ENCODE results near the gene ASB18.

- TF ChIP-seq EZH2 (IDR thresholded peaks at IDR 0.05) = no peak
- no peak for TF ChIP-seq POLR2AphosphoS5 (IDR thresholded peaks at IDR 0.05; ENCODE audit: borderline replicate concordance, low read depth, low read length)
- no peak for TF ChIP-seq FOXP2 (optimal IDR thresholded peaks at IDR 0.05; ENCODE audit: control extremely low read depth, extremely low read length, insufficient read depth)
These were observed 45.4 kb upstream of the ASB18 start for GRCh38 chr2:236309669-236310029.
